SK-N-SH (cell line): Measurements from ENCODE around the gene NR1D2. TPM values are rescaled to one million over a fixed set of nuclear protein-coding genes. Genes with fewer than 3 reads are reported as not detected.

Source experiments
- CTCF ChIA-PET: fragments of 300-600, 350-600 bp; formaldehyde crosslinking; extraction: SDS; loops from one replicate; lab custom pipeline; 2021; lab: Yijun Ruan, JAX
- POLR2A ChIA-PET: fragments of 350-600 bp; sonication (Branson Sonifier 250); formaldehyde crosslinking; extraction: SDS; loops from one replicate; lab custom pipeline; 2020; ENCODE audit warnings: antibody characterized with exemption, inconsistent platforms; lab: Yijun Ruan, JAX
- DNase-seq: peaks from one replicate; pipeline ENCODE4 v3.0.0; 2012
- H2AFZ ChIP-seq: fragments of 200-600 bp; sonication (generic); 2 replicates; pipeline ENCODE4 v1.8.1; 2016; ENCODE audit warnings: antibody characterized with exemption, mild to moderate bottlenecking, low read depth
- H3F3A ChIP-seq: fragments of 200-600 bp; sonication (generic); replicated peaks from 2 replicates; pipeline ENCODE3; 2016; ENCODE audit warnings: antibody characterized with exemption, mild to moderate bottlenecking; ENCODE audit not compliant: insufficient read depth
- H3K27ac ChIP-seq, 2 experiments: fragments of 200-500 bp in 1 of 2; fragments of 200-600 bp in 1 of 2; sonication (Bioruptor generic) in 1 of 2; sonication (generic), shearing (Covaris generic) in 1 of 2; 2 replicates each; pipeline versions ENCODE4 v1.5.1 to v1.6.1; 2014 to 2016; ENCODE audit warnings: low read depth in 2 of 2, inconsistent platforms in 1 of 2, low read length in 1 of 2, mild to moderate bottlenecking in 1 of 2, mixed read lengths in 1 of 2
- H3K27me3 ChIP-seq: fragments of 200-600 bp; sonication (generic), shearing (Covaris generic); 2 replicates; pipeline ENCODE4 v1.6.1; 2016; ENCODE audit warnings: mixed run types; ENCODE audit not compliant: insufficient read depth
- H3K36me3 ChIP-seq, 2 experiments: fragments of 200-500 bp in 1 of 2; fragments of 200-600 bp in 1 of 2; sonication (Bioruptor generic) in 1 of 2; sonication (generic) in 1 of 2; replicated peaks in 1 of 2; 2 replicates each; pipeline versions ENCODE3 to v1.5.1; 2014 to 2016; ENCODE audit warnings: low read length in 1 of 2, mild to moderate bottlenecking in 1 of 2; ENCODE audit not compliant: insufficient read depth in 2 of 2, control insufficient read depth in 1 of 2
- H3K4me1 ChIP-seq, 2 experiments: fragments of 200-500 bp in 1 of 2; fragments of 200-600 bp in 1 of 2; sonication (Bioruptor generic) in 1 of 2; sonication (generic), shearing (Covaris generic) in 1 of 2; 2 replicates each; pipeline versions ENCODE4 v1.5.1 to v1.6.1; 2014 to 2016; ENCODE audit warnings: low read depth in 1 of 2, low read length in 1 of 2, mixed run types in 1 of 2; ENCODE audit not compliant: insufficient read depth in 2 of 2, control insufficient read depth in 1 of 2
- H3K4me2 ChIP-seq: fragments of 200-600 bp; sonication (generic), shearing (Covaris generic); 2 replicates; pipeline ENCODE4 v1.6.1; 2017; ENCODE audit warnings: mixed run types
- H3K4me3 ChIP-seq, 2 experiments: fragments of 200-500 bp in 1 of 2; fragments of 200-600 bp in 1 of 2; sonication (Bioruptor generic) in 1 of 2; sonication (generic), shearing (Covaris generic) in 1 of 2; 2 replicates each; pipeline versions ENCODE4 v1.5.1 to v1.8.1; 2014 to 2016; ENCODE audit warnings: low read depth in 2 of 2, inconsistent platforms in 1 of 2, low read length in 1 of 2, mild to moderate bottlenecking in 1 of 2, mixed read lengths in 1 of 2, moderate library complexity in 1 of 2
- H3K79me2 ChIP-seq: fragments of 200-600 bp; sonication (generic); 2 replicates; pipeline ENCODE4 v1.8.1; 2017; ENCODE audit warnings: mild to moderate bottlenecking; ENCODE audit not compliant: insufficient read depth
- H3K9ac ChIP-seq: fragments of 200-600 bp; sonication (generic); 2 replicates; pipeline ENCODE4 v1.6.1; 2017; ENCODE audit warnings: mixed run types
- H3K9me2 ChIP-seq: fragments of 200-600 bp; sonication (generic); 2 replicates; pipeline ENCODE4 v1.6.1; 2017; ENCODE audit warnings: mixed run types
- H3K9me3 ChIP-seq: fragments of 200-600 bp; sonication (generic); 2 replicates; pipeline ENCODE4 v1.6.1; 2017; ENCODE audit warnings: mixed run types, mild to moderate bottlenecking, moderate library complexity
- H4K20me1 ChIP-seq: fragments of 200-600 bp; sonication (generic); 2 replicates; pipeline ENCODE4 v1.6.1; 2017; ENCODE audit warnings: mild to moderate bottlenecking, mixed run types; ENCODE audit not compliant: insufficient read depth
- FOSL2 ChIP-seq: IDR thresholded peaks from 2 replicates; pipeline ENCODE4 v1.4.0; 2012; ENCODE audit warnings: low read depth, mild to moderate bottlenecking, moderate library complexity, borderline replicate concordance
- MEF2A ChIP-seq: IDR thresholded peaks from 2 replicates; pipeline ENCODE4 v1.4.0; 2012; ENCODE audit warnings: low read depth, borderline replicate concordance
- MXI1 ChIP-seq: IDR thresholded peaks from 2 replicates; pipeline ENCODE4 v1.6.1; 2012; ENCODE audit warnings: mild to moderate bottlenecking, low read depth, low read length, improper control_type of control experiment
- NFIC ChIP-seq: IDR thresholded peaks from 2 replicates; pipeline ENCODE4 v1.4.0; 2012; ENCODE audit warnings: borderline replicate concordance
- NRF1 ChIP-seq: IDR thresholded peaks from 2 replicates; pipeline ENCODE4 v1.6.1; 2012; ENCODE audit warnings: low read depth, mild to moderate bottlenecking, low read length
- POLR2AphosphoS5 ChIP-seq: IDR thresholded peaks from 2 replicates; pipeline ENCODE4 v1.6.1; 2012; ENCODE audit warnings: low read depth, low read length
- RAD21 ChIP-seq: IDR thresholded peaks from 2 replicates; pipeline ENCODE4 v1.6.1; 2012; ENCODE audit warnings: mild to moderate bottlenecking, low read length
- RXRA ChIP-seq: IDR thresholded peaks from 2 replicates; pipeline ENCODE4 v1.4.0; 2012; ENCODE audit warnings: low read depth, mild to moderate bottlenecking, borderline replicate concordance
- SMC3 ChIP-seq: IDR thresholded peaks from 2 replicates; pipeline ENCODE4 v1.6.1; 2012; ENCODE audit warnings: low read depth, low read length, improper control_type of control experiment
- TAF1 ChIP-seq: IDR thresholded peaks from 2 replicates; pipeline ENCODE4 v1.6.1; 2012; ENCODE audit warnings: low read depth, mild to moderate bottlenecking, low read length, moderate library complexity, borderline replicate concordance
- TCF12 ChIP-seq: IDR thresholded peaks from 2 replicates; pipeline ENCODE4 v1.4.0; 2012
- WGBS: methylation state at CpG from one replicate; pipeline ENCODE4 v1.1.6; 2017; ENCODE audit warnings: low lambda C conversion rate; 5-methylcytosine and 5-hydroxymethylcytosine counted together
- polyA plus RNA-seq, 3 experiments: library from polyadenylated mRNA; depleted of rRNA; stranded (reverse); fragments of >200 nt; gene quantifications; 2 replicates each; pipeline ENCODE4 v1.2.3, GENCODE V29; 2012
- TF ChIP-seq, protein P1 (sequence below): fragments of 200-600 bp; sonication (generic); IDR thresholded peaks from 2 replicates; pipeline ENCODE4 v1.6.1; 2017; ENCODE audit warnings: antibody characterized with exemption, mild to moderate bottlenecking, moderate library complexity
- TF ChIP-seq, protein P2 (sequence below): fragments of 150-350 bp; IDR thresholded peaks from 2 replicates; pipeline ENCODE4 v1.6.1; 2017; ENCODE audit warnings: antibody characterized with exemption, low read length, low read depth, borderline replicate concordance

Gene NR1D2
- polyA plus RNA-seq, 1 of the 3 experiments (the other 2 are of a cell fraction), result 12.0 TPM

DNA sequence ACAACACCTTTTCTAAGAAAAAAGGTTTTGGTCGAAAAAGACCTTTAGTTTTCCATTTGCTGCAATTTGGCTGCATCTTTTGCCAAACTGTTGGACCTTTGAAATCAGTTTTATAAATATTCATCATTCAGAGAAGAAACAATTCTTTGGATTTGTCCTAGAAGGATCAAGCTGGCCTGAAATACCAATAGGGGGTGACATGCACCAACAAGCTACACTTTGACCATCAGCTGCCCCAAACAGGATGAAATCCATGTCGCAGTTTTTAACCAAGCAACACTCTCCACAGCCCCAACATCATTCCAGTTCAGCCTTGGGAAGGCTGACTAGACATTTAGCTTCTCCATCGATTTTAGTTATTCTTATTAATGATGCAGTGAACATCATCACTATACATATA lies 18.4 kb upstream of the NR1D2 start:
- Histone ChIP-seq H3K27ac (no peak overlapping the region), H2AFZ (no peak overlapping the region), H3K4me2 (no peak overlapping the region), H4K20me1 (no peaks in the 10 kb centered on the region), H3K36me3 (peaks cover 0 to 6% of the 10 kb centered on the region in 2 experiments), H3K4me3 (no peak overlapping the region), H3K4me1 (no peaks in the 10 kb centered on the region; a peak in 1 of 4 replicates), H3K79me2 (no peaks in the 10 kb centered on the region), H3K9me2 (no peaks in the 10 kb centered on the region), H3K9ac (no peak overlapping the region), H3K9me3 (no peaks in the 10 kb centered on the region), H3K27me3 (no peaks in the 10 kb centered on the region), H3F3A (peaks cover 27% of the 10 kb centered on the region)
- TF ChIP-seq MXI1 (no peak), TCF12 (no peak), MEF2A (no peak), POLR2AphosphoS5 (no peak), RXRA (no peak), SMC3 (peak; percentile 15; the same call in 1 of the 2 replicates), FOSL2 (no peak), NRF1 (no peak), NFIC (no peak), RAD21 (peak; percentile 69)
- TF ChIP-seq, protein P1, sequence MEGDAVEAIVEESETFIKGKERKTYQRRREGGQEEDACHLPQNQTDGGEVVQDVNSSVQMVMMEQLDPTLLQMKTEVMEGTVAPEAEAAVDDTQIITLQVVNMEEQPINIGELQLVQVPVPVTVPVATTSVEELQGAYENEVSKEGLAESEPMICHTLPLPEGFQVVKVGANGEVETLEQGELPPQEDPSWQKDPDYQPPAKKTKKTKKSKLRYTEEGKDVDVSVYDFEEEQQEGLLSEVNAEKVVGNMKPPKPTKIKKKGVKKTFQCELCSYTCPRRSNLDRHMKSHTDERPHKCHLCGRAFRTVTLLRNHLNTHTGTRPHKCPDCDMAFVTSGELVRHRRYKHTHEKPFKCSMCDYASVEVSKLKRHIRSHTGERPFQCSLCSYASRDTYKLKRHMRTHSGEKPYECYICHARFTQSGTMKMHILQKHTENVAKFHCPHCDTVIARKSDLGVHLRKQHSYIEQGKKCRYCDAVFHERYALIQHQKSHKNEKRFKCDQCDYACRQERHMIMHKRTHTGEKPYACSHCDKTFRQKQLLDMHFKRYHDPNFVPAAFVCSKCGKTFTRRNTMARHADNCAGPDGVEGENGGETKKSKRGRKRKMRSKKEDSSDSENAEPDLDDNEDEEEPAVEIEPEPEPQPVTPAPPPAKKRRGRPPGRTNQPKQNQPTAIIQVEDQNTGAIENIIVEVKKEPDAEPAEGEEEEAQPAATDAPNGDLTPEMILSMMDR, result peak; percentile 28; the same call in 1 of the 2 replicates
- no peak for DNase-seq
- POLR2A ChIA-PET, result no interaction called here
- WGBS, result 86% methylated on average over 3 of the region's 3 CpGs
- CTCF ChIA-PET, result interaction anchor here (0.9 to 1.3 kb wide), 3 partner anchors 9 to 68 kb away, joined by 3 to 5 read pairs (median 3); partner anchors contain the start of genes NKIRAS1 and RPL15

DNA sequence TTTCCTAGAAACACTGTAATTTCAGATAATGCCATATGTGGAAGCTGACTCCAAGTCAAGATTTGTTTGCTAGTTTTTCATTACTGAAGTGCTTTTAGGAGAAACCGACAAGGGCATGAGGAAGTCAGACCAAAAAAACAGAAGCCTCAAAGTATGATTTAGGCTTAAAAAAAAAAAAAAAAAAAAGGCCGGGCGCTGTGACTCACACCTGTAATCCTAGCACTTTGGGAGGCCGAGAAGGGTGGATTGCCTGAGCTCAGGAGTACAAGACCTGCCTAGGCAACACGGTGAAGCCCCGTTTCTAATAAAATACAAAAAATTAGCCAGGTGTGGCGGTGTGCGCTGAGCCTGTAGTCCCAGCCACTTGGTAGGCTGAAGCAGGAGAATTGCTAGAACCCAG lies 16.6 kb upstream of the NR1D2 start:
- CTCF ChIA-PET, result no interaction called here
- 75% methylated on average over 8 of the region's 8 CpGs for WGBS
- no peaks in the 10 kb centered on the region for H3K79me2 ChIP-seq
- no peak overlapping the region for H3K9ac ChIP-seq
- no peaks in the 10 kb centered on the region for H3K9me3 ChIP-seq
- H3K9me2 ChIP-seq, result no peaks in the 10 kb centered on the region
- peaks cover 0 to 2% of the 10 kb centered on the region in 2 experiments; a peak in 1 of 4 replicates for H3K4me1 ChIP-seq
- no peak overlapping the region for H2AFZ ChIP-seq
- DNase-seq, result no peak
- no peak overlapping the region for H3K4me3 ChIP-seq
- TF ChIP-seq FOSL2 (no peak), MXI1 (no peak), RXRA (no peak), TAF1 (no peak), NFIC (no peak)
- TF ChIP-seq, protein P2, sequence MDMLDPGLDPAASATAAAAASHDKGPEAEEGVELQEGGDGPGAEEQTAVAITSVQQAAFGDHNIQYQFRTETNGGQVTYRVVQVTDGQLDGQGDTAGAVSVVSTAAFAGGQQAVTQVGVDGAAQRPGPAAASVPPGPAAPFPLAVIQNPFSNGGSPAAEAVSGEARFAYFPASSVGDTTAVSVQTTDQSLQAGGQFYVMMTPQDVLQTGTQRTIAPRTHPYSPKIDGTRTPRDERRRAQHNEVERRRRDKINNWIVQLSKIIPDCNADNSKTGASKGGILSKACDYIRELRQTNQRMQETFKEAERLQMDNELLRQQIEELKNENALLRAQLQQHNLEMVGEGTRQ, result no peak
- TF ChIP-seq, all 33 proteins: peak for 0
- Histone ChIP-seq H3K36me3 (peaks cover 0 to 6% of the 10 kb centered on the region in 2 experiments), H4K20me1 (no peaks in the 10 kb centered on the region), H3F3A (peaks cover 13% of the 10 kb centered on the region), H3K4me2 (no peak overlapping the region), H3K27ac (no peak overlapping the region), H3K27me3 (no peaks in the 10 kb centered on the region)
- POLR2A ChIA-PET, result interaction anchor here (0.7 kb wide), 1 partner anchor 12 kb away, joined by 8 read pairs; the partner anchor contains the start of genes NKIRAS1 and RPL15
